ENCODE results near the gene CASP8AP2.
A peak's percentile ranks its signal among the peaks of the same experiment; 100 is the strongest.
"Not testable (repeated sequence)": the region's sequence is repeated elsewhere in the genome, so short reads cannot be mapped to it uniquely, and the experiment has no call there.

CASP8AP2 gene

GRCh38 chr6:89829472-89830169 is at the start of gene CASP8AP2:
CASP8AP2 (plus strand) TSS chr6:89829880.
- DNase-seq = peak; percentile 99

DNA sequence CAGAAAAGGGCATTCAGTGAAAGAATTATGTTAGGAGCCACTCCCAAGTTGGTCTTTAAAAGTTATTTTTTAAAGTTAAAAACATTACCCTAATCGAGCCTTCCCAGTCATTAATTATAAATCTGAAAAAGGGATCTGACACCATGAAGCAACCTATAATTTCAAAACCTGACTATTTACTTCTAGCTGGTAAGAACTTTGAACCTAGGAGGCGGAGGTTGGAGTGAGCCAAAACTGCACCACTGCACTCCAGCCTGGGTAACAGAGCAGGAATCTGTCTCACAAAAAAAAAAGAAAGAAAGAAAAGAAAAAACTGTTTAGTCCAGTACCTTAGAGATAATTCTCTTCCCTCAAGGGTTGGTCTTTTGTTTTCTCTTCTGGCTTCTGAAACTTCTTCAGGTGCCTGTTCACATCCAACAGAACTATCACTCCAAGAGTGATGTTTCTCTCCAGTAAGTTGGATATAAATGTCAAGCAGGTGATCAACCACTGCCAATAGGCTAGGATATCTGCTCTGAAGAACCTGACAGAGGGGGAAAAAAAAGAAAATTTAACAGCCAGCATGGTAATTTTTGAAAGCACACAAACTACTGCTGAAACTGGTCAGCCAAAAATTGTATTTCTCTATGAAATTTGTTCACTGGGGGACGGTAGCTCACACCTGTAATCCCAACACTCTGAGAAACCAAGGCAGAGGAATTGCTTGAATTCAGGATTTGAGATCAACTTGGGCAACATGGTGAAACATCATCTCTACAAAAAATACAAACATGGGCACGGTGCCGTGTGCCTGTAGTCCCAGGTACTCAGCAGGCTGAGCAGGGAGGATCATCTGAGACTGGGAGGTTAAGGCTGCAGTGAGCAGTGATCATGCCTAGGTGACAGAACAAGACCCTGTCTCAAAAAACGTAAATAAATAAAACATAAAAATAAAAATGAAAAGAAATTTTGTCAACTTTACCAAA is 48.3 kb upstream of the CASP8AP2 start:
- no peak for DNase-seq

DNA sequence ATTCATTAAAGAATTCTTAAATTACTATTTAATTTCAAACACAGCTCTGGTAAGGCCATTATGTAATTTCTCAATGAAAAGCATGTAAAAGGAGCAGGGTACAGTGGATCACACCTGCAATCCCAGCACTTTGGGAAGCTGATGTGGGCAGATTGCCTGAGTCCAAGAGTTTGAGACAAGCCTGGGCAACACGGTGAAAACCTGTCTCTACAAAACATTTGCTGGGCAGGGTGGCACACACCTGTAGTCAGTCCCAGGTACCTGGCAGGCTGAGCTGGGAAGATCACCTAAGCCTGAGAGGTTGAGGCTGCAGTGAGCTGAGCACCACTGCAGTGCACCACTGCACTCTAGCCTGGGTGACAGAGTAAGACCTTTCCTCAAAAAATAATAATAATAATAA is 47.5 kb upstream of the CASP8AP2 start:
- DNase-seq = no peak

DNA sequence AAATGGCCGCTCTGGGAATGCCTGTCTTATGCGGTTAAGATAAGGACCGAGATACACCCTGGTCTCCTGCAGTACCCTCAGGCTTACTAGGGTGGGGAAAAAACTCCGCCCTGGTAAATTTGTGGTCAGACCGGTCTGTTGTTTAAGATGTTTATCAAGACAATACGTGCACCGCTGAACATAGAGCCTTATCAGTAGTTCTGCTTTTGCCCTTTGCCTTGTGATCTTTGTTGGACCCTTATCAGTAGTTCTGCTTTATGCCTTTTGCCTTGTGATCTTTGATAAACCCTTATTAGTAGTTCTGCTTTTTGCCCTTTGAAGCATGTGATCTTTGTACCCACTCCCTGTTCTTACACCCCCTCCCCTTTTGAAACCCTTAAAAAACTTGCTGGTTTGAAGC is 46.4 kb upstream of the CASP8AP2 start:
- DNase-seq = not testable (repeated sequence)

DNA sequence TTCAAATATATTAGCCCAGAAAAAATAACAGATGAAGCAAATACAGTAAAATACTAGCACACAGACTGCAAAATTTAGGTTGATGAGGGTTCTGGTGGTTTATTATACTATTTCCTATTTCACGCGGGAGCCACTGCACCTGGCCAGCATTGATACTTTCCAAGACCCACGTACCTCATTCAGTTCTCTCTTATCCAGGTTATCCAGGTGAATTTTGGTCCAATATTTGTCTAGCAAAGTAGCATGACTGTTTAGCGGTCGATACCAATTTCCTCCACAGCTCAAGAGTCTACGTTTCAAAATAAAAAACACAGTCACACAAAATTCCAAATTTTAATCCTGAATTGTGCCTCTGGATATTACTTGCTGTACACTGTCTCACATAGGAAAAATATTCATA is 44.8 kb upstream of the CASP8AP2 start:
- no peak for DNase-seq

DNA sequence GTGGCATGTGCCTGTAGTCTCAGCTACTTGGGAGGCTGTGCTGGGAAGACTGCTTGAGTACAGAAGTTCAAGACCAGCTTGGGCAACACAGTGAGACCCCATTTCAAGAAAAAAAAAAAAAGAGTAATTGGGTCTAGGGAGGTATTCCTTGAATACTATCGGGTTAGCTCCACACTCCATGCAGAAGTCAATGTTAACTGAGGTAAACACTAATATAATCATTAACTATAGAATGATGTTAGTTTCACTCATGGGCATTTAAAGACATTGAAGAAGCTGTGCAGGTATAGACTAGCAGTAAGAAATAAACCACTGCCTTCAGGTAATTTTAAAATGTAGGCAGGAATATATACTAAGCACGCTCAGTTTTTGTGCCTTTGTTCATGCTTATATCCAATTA is 42.7 kb upstream of the CASP8AP2 start:
- DNase-seq = no peak

DNA sequence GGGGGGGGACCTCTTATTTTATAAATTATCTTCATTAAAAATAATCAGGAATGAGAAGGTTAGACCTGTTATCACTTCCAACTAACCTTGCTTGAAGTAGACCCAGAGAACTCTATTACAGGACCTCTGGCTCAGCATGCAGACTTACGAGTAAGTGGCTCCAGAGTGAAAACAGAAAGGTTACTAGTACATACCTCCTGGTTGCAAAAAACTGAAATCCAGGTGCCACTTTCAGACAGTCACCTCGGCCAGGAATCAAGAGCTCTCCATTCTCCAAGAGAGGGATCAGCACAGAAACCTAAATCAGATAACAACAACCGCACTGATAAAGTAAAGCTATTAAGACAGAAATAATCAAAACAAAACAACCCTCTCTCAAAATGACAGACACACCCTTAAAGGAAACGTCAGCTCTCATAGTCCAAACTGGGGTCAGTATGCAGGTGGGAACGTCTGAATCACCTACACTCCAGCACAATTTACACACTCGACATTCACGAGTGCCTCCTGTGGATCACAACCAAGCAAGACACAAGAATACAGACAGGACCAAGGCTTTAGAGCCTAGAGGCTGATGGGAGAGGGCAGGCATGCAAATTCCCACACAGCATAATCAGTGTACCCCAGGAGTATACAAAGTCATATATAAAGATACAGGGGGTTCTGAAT is 41.9 kb upstream of the CASP8AP2 start:
- no peak for DNase-seq

- no peak for DNase-seq
Measured at GRCh38 chr6:89789980-89790379, 39.7 kb upstream of the CASP8AP2 start.

GRCh38 chr6:89790403-89790802 is 39.3 kb upstream of the CASP8AP2 start:
- DNase-seq = no peak

DNA sequence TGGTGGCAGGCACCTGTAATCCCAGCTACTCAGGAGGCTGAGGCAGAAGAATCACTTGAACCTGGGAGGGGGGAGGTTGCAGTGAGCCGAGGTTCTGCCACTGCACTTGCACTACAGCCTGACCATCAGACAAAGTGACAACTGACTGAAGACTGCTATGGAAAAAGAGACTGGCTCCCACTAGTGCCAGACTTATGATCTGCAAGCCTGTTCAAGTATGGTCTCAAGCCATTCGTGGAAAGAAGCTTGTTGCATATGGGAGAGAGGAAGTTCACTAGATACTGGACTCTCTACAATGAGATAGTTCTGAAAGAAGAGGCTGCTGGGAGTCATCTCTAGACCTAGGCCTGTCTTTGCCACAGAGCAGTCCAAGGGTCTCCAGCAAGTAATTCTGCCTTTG is 36.8 kb upstream of the CASP8AP2 start:
- DNase-seq = peak in 1 of 2 experiments; percentile 41

DNA sequence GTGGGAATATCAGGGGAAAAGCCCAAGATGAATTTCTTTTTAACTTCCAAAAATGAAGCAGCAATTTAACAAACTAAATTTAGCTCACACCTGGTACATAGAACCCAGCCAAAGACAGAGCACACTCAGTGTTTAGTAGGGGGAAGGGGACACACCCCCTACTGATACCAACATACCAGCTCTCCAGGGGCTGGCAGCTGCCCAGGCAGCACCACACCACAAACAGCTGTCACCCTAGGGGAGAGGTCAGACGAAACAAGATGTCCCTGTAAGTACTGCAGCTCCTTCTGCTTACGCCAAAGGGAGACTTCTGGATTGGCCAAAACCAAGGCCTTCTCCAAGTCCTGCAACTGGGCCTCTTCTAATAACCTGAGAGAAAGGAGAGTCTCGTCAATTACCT is 36.1 kb upstream of the CASP8AP2 start:
- no peak for DNase-seq

GRCh38 chr6:89794324-89794723 is 35.4 kb upstream of the CASP8AP2 start:
- no peak for DNase-seq

DNA sequence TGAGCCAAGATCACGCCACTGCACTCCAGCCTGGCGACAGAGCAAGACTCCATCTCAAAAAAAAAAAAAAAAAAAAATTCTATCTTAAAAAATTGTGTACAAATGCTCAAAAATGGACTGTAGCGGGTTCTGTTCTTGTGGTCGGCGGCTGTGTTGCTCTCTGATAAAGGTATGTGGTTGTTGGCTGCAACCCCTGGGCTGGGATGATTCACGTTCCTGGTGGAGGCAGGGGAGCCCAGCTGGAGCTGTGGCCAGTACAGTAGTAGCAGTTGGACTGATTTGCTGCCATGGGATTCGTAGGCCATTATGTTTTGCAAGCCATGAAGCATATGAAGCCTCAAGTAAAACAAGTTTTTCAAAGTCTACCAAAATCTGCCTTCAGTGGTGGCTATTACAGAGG is 32.4 kb upstream of the CASP8AP2 start:
- no peak for DNase-seq

GRCh38 chr6:89799096-89799495 is 30.6 kb upstream of the CASP8AP2 start:
- DNase-seq = no peak

GRCh38 chr6:89799756-89800155 is 29.9 kb upstream of the CASP8AP2 start:
- no peak for DNase-seq

DNA sequence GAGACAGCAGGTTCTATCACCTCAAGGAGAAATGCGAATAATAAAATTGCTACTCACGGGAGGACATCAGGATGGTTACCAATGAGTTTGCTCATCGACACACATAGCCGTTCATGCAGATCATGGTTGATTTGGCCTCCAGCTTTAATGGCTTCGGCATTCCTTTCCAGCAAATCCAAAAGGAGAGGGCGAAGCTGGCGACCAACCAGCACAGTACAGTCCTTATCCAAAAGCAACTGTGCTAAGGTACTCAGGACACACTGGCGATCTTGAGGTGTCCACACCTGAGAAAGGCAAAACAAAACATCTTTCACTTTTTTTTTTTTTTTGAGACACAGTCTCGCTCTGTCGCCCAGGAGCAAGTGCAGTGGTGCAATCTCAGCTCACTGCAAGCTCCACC is 26.4 kb upstream of the CASP8AP2 start:
- no peak for DNase-seq

- no peak for DNase-seq
Measured at GRCh38 chr6:89805814-89806371, 23.8 kb upstream of the CASP8AP2 start.

- DNase-seq = no peak
Measured at GRCh38 chr6:89807581-89807980, 22.1 kb upstream of the CASP8AP2 start.

- not testable (repeated sequence) for DNase-seq
Measured at GRCh38 chr6:89813422-89813821, 16.3 kb upstream of the CASP8AP2 start.

DNA sequence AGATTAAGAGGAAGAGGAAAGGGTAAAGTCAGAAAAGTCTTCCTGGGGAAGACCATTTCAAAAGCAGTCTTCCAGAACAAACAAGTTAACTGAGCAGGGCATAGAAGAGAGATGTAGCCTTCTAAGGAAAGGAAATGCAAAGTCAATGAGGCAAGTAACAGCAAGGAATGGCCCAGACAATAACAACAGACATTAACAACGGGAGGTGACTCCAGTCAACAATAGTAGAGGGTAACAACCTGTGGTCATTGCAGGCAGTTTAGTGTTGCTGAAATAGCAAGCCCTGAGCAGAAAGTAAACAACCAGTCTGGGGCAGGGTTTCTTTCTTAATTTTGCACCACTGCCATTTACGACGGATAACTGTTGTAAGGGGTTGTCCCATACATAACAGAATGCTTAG is 12.2 kb upstream of the CASP8AP2 start:
- no peak for DNase-seq

- DNase-seq = peak; percentile 26 to 52
Measured at GRCh38 chr6:89818977-89819335, 10.7 kb upstream of the CASP8AP2 start.

DNA sequence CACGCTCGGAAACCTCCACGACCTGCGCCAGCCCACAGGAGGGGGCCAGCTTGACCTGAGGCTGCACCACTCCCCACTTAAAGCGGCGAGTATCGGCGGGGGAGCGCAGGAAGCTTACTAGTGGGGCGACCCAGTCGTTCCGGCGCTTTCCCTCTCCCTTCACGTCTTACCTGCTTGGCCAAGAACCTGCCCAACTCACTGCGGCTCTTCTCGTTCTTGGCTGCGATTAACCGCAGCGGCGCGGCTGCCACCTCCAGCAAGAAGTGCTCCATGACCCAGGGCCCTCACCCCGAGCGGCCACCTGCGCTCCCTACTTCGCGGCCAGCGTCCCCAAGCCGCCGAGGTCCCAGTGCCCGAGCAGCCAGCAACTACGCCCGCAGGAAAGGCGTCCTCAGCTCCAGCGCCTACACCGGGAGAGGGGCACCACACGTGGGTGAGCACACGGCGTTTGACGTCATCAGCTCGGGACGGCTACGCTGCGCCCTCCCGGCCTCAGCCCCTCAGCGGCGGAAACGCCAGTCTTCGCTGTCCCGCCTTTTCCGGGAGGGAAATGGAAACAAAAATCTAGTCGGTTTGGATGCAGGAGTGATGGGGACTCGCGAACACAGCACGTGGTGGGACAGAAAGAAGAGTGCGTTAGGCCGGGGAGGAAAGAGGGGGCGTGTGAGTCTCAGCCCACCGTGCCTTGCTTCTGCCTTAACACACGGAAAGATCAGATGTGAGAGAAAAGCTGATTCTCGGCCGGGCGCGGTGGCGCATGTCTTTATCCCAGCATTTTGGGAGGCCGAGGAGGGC is 10.1 kb upstream of the CASP8AP2 start, which contains the start of gene MDN1:
MDN1 (minus strand) TSS at position 459 of the 795 bp plus-strand sequence; CDS start at position 272, 187 bp downstream.
- DNase-seq = peak; percentile 89 to 93

Data from NCI-H524 (cell line).